DMS 273 (cell line): ENCODE measurements around the gene ACTL10.
"Not testable (repeated sequence)": the region's sequence is repeated elsewhere in the genome, so short reads cannot be mapped to it uniquely, and the experiment has no call there.

Source experiments
- DNase-seq: peaks from one replicate; lab custom pipeline; 2025; ENCODE audit not compliant: unreplicated experiment; lab: John Stamatoyannopoulos, UW

ACTL10 gene

GRCh38 chr20:33693741-33694638, 27.2 kb downstream of the ACTL10 start:
- peak; percentile 57 for DNase-seq

- peak; percentile 57 for DNase-seq
These were observed 27.9 kb downstream of the ACTL10 start for GRCh38 chr20:33694639-33695012.

- DNase-seq = no peak
These were observed 29.7 kb downstream of the ACTL10 start for GRCh38 chr20:33696448-33696847.

- no peak for DNase-seq
These were observed 30.4 kb downstream of the ACTL10 start for GRCh38 chr20:33697129-33697528.

GRCh38 chr20:33698966-33699365, 32.2 kb downstream of the ACTL10 start:
- not testable (repeated sequence) for DNase-seq

GRCh38 chr20:33700696-33701441, 34.1 kb downstream of the ACTL10 start:
- DNase-seq = not testable (repeated sequence)

GRCh38 chr20:33701629-33702450, 35.1 kb downstream of the ACTL10 start:
- DNase-seq = no peak

- DNase-seq = peak; percentile 99
These were observed 36.1 kb downstream of the ACTL10 start for GRCh38 chr20:33702861-33703260.

GRCh38 chr20:33703498-33704137, 36.9 kb downstream of the ACTL10 start:
- peak; percentile 52 for DNase-seq

GRCh38 chr20:33704197-33704924, 37.6 kb downstream of the ACTL10 start:
- DNase-seq = no peak

GRCh38 chr20:33707668-33708067, 40.9 kb downstream of the ACTL10 start:
- no peak for DNase-seq

GRCh38 chr20:33709398-33709797, 42.7 kb downstream of the ACTL10 start:
- DNase-seq = no peak

- DNase-seq = no peak
These were observed 43.3 kb downstream of the ACTL10 start for GRCh38 chr20:33709905-33710541.

GRCh38 chr20:33710681-33711445, 44.1 kb downstream of the ACTL10 start:
- no peak for DNase-seq

GRCh38 chr20:33711446-33711738, 44.6 kb downstream of the ACTL10 start:
- DNase-seq = no peak

- no peak for DNase-seq
These were observed 47.2 kb downstream of the ACTL10 start for GRCh38 chr20:33713865-33714367.

- no peak for DNase-seq
These were observed 49.8 kb downstream of the ACTL10 start for GRCh38 chr20:33716498-33716897.
